SKM-1 (cell line): ENCODE data around the gene PLXNB2.
"Not testable (repeated sequence)": the region's sequence is repeated elsewhere in the genome, so short reads cannot be mapped to it uniquely, and the experiment has no call there.

Experiments
- DNase-seq: peaks from one replicate; lab custom pipeline; 2025; ENCODE audit not compliant: unreplicated experiment; lab: John Stamatoyannopoulos, UW

PLXNB2 gene

DNA sequence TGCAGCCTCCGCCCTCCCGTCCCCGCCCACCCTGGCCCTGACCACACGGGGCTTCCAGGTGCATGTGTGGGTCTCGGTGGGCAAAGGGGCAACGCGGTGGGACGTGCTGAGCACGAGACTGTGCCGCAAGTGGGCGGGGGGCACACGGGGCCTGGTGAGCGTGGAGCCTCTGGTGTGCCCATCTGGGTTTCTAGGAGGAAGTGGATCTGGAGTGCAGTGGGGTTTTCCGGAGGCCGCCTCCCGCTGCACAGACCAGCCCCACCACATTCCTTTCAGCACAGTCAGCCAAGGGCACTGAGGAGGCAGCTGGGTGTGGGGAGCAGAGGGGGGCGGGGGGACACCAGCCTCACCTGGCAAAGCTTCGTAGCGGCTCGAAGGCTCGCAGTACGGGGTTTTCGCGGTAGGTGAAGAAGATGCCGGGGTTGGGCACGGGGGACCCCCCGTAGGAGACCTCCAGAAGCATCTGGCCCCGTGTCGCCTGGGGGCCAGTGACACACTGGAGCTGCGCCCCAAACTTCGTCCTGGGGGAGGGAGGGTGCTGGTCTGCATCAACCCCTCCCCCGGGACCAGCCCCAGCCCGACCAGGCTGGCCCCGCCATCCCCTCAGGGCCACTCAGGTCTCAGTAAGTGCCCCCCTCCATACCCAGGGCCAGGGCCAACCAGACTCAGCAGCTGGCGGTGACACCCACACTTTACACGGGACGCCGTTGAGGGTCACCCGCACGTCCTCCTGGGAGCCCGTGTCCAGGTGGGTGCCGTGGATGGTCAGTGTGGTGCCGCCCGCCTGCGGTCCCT is 24.9 kb downstream of the PLXNB2 start:
- DNase-seq = no peak

DNA sequence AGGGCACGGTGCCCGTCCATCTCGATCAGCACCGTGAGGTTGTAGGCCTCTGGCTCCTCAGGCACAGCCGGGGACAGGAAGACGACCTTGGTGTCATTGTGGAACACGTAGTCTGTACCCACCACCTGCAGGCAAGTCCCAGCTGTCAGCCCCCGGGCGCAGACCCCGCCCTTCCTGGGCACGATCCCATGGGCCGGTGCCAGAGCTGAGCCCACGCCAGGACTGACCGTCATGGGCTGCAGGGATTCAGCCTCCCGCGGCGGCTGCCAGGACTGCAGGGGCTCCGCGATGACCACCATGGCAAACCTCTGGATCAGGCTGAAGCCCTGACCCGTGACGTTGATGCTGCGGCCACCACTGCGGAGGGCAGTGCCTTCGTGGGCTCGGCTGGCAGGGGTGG is 25.5 kb downstream of the PLXNB2 start:
- DNase-seq = no peak

DNA sequence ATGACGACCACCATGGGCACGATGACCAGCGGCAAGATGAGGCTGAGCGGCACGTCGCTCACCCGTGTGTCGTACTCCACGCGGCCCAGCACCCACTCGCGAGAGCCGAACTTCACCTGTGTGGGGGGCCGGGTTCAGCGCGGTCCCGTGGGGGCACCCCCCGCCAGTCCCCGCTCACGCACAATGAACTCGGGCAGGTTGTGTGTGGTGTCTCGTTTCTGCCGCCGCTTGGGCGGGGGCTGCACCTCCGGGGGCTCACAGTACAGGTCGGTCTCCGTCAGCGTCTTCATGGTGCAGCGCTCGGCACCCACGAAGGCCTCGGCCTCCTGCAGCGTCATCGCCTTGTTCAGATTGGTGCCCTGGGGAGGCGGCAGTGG is 26.1 kb downstream of the PLXNB2 start:
- DNase-seq = no peak

DNA sequence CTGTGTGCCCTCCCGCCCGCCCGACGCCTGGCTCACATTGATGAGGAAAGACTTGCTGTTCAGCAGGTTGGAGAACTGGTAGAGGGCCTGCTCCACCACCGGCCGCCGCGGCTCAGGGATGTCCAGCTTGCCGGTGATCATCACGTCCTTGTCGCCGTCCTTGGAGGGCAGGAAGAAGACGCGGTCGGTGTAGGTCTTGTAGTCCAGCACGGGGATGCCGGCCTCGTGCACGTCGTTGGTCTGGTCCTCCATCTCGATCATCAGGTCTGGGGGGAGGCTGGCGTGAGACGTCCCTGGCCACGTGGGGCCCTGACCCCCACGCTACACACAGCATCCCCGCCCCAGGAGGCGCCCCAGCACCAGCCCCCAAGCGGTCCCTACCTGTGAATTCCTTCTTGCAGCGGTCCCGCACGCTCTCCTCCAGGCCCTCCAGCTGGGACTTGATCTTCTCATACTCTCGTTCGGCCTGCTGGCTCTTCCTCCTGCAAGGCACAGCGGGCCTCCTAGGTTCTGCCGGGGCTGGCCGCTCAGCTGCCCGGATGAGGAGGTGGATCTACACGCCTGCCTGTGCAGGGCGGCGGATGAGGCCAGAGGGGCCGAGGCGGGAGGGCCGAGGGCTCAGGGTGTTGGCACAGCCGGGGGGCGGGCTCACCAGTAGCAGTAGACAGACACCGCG is 26.6 kb downstream of the PLXNB2 start:
- no peak for DNase-seq

DNA sequence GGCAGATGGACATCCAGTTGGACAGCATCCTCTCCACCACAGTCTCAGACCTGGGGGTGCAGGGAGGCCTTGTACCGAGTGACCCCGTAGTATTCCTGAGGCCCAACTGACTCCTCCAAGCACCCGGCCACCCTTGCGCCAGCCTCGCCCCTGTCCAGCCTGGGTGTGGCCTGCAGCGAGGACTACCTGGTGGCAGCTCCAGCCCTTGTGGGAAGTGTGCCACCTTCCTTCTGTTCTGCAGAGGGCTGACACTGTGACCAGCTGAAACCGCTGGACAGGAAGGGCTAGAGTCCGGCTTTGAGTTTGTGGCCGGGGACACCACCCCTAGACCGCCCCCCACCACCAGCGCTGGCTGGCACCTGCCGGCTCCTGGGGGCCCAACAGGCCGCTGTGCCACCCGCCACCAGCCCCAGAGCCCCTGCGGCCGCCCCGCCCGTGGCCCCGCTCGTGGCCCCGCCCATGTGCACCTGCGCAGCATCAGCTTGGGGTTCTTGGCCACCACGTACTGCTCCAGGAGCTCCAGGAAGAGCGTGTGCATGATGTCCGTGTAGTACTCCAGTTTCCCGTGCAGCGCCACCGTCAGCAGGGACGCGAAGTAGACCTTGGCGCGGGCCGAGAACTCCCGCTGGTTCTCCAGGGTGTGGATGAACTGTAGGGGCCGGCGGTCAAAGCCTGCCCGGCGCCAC is 27.3 kb downstream of the PLXNB2 start:
- no peak for DNase-seq

DNA sequence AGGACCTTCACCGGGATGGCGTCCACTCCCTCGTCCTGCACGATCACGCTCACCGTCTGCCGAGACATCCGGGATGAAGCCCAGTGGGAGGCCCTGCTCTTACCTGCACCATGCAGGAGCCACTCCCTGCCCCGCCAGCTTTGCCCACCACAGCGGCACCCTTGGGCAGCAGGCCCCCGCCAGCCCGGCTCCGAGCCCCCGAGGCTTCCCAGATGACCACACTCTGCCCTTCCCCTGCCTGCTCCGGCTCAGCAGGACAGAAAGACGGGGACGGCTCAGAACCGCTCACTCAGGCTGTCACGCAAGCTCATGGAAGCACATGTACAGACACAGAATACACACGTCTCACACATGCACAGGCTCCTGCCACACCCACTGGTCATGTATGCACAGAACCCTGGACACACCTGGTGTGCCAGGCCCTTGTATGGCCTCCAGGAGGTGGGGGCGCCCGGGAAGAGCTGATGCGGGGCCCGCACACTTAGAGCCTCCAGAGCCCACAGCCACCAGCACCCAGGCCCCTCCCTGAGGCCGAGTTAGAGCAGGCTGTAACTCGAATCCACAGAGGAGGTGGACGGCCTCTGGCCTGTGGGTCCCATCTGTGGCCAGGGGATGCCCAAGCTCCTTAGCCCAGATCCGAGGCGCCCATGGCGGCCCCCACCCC is 28.4 kb downstream of the PLXNB2 start:
- DNase-seq = no peak

DNA sequence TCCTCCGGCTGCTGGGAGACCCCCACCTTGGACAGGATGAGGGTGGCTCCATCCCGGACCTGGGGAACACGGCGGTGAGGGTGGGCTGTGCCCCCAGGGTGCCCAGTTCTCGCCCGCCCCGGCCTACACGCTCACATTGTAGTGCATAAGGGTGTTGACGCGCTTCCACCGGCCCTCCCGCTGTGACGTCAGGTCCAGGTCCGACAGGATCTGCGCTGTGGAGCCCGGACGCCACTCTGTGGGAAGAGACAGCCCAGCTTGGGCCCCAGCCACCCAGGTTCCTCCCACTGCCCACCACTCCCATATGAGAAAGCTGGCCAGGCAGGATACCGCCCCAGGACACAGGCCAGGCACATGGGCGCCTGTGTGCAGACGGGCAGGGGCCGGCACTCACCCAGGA is 29.0 kb downstream of the PLXNB2 start:
- no peak for DNase-seq

DNA sequence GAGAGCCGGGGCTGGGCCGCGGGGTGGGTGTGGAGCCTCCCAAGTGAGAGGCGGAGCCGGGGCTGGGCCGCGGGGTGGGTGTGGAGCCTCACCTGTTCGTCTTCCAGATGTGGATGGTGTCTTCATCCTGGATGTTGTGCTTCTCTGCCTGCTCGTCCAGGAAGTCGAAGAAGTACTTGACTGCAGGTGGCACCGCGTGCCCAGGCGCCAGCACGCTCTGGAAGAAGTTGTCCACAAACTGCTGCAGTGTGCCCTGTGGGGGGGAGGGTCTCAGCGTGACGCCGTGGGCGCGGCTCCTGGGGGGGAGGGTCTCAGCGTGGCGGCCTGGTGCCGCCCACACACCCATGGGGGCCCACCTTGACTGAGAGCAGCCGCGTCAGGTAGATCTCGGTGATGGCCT is 29.7 kb downstream of the PLXNB2 start:
- no peak for DNase-seq

DNA sequence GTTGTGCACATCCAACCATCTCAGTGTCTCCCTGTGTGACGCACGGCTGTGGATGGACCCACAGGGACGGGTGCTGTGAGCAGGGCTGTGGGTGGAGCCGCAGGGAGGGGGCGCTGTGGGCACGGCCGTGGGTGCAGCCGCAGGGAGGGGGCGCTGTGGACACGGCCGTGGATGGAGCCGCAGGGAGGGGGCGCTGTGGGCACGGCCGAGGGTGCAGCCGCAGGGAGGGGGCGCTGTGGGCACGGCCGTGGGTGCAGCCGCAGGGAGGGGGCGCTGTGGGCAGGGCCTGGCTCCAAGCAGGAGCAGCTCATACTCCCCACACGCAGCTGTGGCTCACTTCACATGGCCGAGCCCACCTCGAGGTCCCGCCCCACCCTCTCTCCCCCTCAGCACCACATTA is 31.3 kb downstream of the PLXNB2 start:
- no peak for DNase-seq

DNA sequence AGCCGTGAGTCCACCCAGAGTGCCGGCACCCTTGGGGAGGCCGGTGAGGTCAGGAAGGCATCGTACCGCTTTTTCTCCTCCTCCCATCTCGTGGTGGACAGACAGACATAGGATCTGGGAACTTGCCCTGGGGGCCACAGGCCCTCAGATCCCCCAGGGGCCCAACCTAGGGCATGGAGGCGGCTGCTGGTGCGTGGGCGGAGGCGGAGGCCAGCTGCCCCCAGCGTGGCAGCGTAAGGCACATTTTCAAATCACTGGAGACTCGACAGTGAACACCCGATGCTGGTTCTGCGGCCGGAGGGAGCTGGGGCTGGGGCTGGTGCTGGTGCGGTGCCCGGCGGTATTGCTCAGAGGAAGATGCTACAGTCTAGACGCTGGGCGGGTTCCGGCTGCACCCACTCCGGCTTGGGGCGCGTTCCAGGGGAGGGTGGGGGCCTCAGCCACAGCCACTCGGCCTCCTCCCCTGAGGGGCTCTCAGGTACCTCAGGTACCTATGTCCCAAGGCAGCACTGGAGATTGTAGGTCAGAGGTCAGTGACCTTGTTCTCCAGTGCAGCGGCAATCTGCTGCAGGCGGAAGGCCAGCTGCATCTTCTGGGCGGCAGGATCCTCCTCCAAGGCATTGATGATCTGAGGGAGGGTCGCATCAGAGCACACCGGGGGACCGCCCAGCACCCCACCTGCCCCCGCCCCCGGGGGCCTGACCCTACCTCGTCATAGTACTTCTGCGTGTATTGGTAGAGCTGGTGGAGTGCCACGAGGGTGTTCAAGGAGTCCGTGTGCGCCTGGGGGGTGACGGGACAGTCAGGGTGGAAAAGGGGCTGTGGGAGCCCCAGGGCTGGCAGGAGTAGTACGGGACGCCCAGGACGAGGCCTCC is 32.0 kb downstream of the PLXNB2 start:
- no peak for DNase-seq

DNA sequence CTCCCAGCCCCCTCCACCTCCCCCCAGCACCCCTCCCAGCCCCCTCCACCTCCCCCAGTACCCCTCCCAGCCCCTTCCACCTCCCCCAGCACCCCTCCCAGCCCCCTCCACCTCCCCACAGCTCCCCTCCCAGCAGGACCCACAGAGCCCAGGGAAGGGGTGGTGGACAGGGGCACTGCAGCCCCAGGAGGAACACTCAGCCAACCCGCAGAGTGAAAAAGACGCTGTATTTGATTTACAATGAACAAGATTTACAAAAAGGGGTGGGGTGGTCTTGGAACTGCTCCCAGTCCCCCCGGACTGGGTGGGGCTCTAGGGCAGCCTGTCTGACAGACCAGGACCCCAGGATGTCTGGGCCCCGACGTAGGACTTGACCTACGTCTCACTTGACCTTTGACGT is 32.7 kb downstream of the PLXNB2 start:
- no peak for DNase-seq

DNA sequence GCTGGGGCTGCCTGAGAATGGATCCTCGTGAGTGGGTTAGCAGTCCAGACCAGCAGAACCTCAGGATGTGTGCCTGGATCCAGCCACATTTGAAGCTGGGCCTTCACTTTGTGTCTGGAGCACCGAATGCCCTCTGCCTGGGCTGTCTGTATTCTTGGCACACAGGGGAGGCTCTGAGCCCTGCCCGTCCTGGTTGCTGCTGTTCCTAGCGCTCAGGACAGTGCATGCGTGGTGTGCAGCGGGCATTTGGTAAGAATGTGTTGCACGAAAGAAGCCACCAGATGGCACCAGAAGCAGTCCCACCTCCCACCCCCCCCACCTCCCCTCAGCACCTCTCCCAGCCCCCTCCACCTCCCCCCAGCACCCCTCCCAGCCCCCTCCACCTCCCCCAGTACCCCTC is 33.1 kb downstream of the PLXNB2 start:
- no peak for DNase-seq

DNA sequence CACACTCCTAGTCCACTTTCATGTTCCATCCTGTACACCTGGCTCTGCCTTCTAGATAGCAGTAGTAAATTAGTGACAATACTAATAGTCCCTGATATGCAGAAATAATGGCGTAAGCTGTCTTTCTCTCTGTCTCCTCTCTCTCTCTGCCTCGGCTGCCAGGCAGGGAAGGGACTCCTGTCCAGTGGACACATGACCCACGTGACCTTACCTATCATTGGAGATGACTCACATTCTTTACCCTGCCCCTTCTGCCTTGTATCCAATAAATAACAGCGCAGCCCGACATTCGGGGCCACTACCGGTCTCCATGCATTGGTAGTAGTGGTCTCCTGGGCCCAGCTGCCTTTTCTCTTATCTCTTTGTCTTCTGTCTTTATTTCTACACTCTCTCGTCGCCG is 33.7 kb downstream of the PLXNB2 start:
- DNase-seq = not testable (repeated sequence)

DNA sequence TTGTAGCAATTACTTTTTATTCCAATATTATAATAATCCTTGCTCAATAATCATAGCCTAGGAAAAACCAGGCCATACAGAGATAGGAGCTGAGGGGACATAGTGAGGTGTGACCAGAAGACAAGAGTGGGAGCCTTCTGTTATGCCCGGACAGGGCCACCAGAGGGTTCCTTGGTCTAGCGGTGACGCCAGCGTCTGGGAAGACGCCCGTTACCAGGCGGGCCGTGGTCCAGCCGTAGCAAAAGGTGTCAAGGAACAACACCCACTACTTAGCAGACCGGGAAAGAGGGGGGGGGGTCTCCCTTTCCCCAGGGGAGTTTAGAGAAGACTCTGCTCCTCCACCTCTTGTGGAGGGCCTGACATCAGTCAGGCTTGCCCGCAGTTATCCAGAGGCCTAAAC is 34.1 kb downstream of the PLXNB2 start:
- DNase-seq = not testable (repeated sequence)

DNA sequence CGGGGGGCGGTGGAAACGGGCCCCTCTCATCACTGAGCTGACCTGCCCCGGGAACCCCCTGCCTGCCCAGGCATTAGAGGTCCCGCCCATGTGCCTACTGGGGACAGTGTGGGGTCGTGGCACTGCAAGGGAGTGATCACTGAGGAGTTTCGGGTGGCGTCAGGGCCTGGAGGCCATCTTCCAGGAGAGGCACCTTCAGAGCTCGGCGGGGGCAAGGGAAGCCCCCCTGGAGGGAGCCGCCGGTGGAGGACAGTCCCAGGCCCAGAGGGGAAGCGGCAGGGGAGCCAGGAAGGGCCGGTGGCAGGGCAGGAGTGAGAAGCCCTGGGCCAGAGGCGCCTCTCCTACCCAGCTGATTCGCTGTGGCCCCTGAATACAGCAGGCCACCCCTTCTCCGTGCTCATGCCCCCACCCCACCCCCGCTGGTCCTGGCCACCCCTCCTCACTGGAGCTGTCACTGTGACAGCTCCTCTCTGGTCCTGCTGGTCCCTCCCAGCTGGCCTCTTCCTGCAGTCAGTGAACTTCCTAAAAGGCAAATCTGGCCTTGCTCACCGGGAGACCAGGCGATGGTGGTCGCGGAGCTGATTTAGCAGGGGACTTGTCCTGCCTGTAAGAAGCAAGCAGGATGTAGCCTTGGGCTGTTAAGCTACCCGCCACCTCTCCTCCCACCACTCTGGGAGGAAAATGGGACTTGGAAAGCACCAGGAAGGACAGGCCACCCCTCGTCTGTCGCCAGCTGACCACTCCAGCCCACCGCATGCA is 35.2 kb downstream of the PLXNB2 start:
- no peak for DNase-seq

DNA sequence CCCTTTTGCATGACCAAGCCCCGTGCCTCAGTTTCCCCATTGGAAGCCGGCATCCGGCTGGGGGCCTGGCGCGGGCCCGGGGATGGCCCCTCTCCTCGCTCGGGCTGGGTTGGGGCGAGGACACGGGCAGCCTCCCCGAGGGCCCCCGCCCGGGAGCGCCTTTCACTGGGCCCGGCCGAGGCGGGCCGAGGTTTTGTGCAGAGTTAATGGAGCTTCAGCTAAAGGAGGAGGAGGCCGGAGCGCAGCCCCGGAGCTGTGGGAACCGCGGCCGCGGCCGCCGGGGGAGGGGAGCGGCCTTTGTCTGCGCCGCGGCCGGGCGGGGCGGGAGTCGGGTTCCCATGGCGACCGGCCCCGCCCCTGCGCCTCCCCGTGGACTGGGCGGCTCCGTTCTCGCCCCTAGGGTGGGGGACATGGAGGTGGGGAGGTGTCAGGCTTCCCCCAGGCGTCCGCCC is 35.9 kb downstream of the PLXNB2 start:
- no peak for DNase-seq

DNA sequence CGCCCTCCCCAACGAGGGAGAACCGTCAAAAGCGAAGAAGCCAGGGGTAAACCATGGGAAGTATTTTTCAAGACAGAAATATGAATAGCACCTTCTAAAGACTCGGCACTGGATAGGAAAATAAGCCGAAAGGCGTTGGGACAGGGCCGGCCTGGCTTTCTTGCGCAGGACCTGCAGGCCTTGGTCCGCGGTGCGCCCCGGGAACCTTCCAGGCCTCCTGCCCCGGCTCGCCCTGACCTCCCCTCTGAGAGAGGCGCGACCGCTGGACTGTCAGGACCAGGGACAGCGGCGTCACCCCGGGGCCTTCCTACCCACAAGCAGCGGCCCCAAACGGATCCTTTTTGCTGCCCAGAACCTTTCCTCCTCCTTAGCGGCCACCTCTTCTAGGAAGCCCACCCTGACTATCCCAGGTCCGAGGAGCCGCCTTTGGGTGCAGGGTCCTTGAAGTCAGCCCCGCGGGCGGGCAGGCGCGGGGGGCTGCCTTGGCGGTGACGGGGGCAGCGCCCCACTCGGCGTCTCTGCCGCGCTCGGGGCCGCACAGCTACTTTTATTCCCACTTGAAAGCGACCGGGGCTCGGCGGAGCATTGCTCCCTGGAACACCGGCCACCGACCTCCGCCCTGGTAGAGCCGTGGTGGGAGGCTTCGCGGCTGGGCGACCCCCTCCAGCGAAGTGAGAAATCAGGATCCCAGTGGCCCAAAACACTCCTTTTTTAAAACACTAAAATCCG is 36.6 kb downstream of the PLXNB2 start:
- no peak for DNase-seq

DNA sequence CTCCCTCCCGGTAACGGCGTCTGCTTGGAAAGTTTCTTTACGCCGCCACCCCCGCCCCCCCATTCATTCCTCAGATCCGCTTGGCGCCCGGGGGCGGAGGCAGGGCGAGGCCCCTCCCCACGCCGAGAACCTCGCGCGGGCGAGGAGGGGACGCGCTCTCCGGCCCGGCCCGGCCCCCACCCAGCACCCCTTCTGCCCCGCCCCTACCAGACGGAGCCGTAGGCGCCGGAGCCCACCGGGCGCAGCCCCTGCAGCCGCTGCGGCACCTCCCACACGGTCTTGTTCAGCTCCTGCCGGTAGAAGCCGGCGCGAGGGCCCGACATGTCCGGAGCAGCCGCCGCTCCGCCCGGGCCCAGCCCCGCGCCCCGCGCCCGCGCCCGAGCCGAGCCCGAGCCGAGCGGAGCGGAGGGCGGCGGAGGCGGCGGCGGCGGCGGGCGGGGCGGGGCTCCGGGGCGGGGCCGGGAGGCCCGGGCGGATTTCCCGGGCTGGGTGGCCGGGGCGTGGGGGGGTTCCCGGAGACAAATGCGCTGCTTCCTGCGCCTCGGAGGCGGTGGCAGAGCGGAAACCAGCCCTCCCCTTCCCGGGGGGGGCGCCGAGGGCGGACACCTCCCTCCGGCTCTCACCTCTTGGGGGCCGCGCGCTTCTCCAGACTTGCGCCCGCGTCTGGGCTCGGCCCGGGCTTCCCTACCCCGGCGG is 37.3 kb downstream of the PLXNB2 start, which contains the start of gene MAPK11:
TSS of gene MAPK11 (minus strand) at position 411 of the 696 bp plus-strand sequence. CDS start at position 323, 88 bp downstream.
- no peak for DNase-seq
